ENCODE results near the gene NEGR1. TPM values are rescaled to one million over a fixed set of nuclear protein-coding genes. Genes with fewer than 3 reads are reported as not detected.

Gene NEGR1
- total and polyA plus RNA-seq, 11 donors, result 1.7 to 11.3 (median 6.8) TPM

- H3K36me3 ChIP-seq, result no peaks in the 10 kb centered on the region
- intact Hi-C loops (cut with DNase I), result no loop called here
- H3K27me3 ChIP-seq, result peaks cover 0 to 2% (median 0%) of the 10 kb centered on the region in 9 donors
- H3K27ac ChIP-seq, result no peak overlapping the region
- peaks cover 0 to 8% (median 0%) of the 10 kb centered on the region in 12 donors for H3K4me1 ChIP-seq
- H3K4me3 ChIP-seq, result no peak overlapping the region
- 59 to 70% (median 63%) methylated on average over 5 of the region's 5 CpGs for WGBS, 4 donors
- no peak for TF ChIP-seq POLR2A (IDR thresholded peaks at IDR 0.05)
- TF ChIP-seq, protein P1, sequence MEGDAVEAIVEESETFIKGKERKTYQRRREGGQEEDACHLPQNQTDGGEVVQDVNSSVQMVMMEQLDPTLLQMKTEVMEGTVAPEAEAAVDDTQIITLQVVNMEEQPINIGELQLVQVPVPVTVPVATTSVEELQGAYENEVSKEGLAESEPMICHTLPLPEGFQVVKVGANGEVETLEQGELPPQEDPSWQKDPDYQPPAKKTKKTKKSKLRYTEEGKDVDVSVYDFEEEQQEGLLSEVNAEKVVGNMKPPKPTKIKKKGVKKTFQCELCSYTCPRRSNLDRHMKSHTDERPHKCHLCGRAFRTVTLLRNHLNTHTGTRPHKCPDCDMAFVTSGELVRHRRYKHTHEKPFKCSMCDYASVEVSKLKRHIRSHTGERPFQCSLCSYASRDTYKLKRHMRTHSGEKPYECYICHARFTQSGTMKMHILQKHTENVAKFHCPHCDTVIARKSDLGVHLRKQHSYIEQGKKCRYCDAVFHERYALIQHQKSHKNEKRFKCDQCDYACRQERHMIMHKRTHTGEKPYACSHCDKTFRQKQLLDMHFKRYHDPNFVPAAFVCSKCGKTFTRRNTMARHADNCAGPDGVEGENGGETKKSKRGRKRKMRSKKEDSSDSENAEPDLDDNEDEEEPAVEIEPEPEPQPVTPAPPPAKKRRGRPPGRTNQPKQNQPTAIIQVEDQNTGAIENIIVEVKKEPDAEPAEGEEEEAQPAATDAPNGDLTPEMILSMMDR (IDR thresholded peaks at IDR 0.05), result no peak
- ATAC-seq, result no peak
- no peak for DNase-seq
- no peaks in the 10 kb centered on the region for H3K9me3 ChIP-seq
These were observed 791.9 kb downstream of the NEGR1 start for GRCh38 chr1:71490432-71490831.

GRCh38 chr1:71488555-71489252 lies 793.6 kb downstream of the NEGR1 start:
- Histone ChIP-seq H3K36me3 (no peaks in the 10 kb centered on the region), H3K27me3 (no peaks in the 10 kb centered on the region), H3K9me3 (no peaks in the 10 kb centered on the region), H3K4me1 (peaks cover 0 to 8% (median 0%) of the 10 kb centered on the region in 12 donors), H3K4me3 (no peak overlapping the region), H3K27ac (no peak overlapping the region)
- no peak for ATAC-seq
- DNase-seq, result no peak
- 58 to 68% (median 60%) methylated on average over 3 of the region's 3 CpGs for WGBS, 4 donors
- intact Hi-C loops (cut with DNase I), result loop anchor here in 1 of 10 donors (5.0 kb wide), 1 partner anchor 449 kb away; no protein-coding TSS in a partner anchor
- TF ChIP-seq POLR2A (IDR thresholded peaks at IDR 0.05), result no peak
- TF ChIP-seq, protein P1 (IDR thresholded peaks at IDR 0.05), result no peak

GRCh38 chr1:71473331-71473730 lies 809.0 kb downstream of the NEGR1 start:
- H3K27ac ChIP-seq, result no peak overlapping the region
- no peak overlapping the region for H3K4me3 ChIP-seq
- no peak for ATAC-seq
- WGBS, 4 donors, result 47 to 51% (median 49%) methylated on average over 2 of the region's 2 CpGs
- peaks cover 0 to 5% (median 0%) of the 10 kb centered on the region in 12 donors for H3K9me3 ChIP-seq
- H3K27me3 ChIP-seq, result no peaks in the 10 kb centered on the region
- no peak for DNase-seq
- intact Hi-C loops (cut with DNase I), result no loop called here
- no peak for TF ChIP-seq POLR2A (IDR thresholded peaks at IDR 0.05)
- TF ChIP-seq, protein P1 (IDR thresholded peaks at IDR 0.05), result no peak
- H3K36me3 ChIP-seq, result no peaks in the 10 kb centered on the region
- no peaks in the 10 kb centered on the region for H3K4me1 ChIP-seq

GRCh38 chr1:71465093-71465492 lies 817.2 kb downstream of the NEGR1 start:
- ATAC-seq (no peak), DNase-seq (no peak)
- intact Hi-C loops (cut with DNase I), result no loop called here
- no peak for TF ChIP-seq POLR2A (IDR thresholded peaks at IDR 0.05)
- TF ChIP-seq, protein P1 (IDR thresholded peaks at IDR 0.05), result no peak
- Histone ChIP-seq H3K9me3 (no peaks in the 10 kb centered on the region), H3K4me1 (peaks cover 0 to 14% (median 2%) of the 10 kb centered on the region in 12 donors), H3K36me3 (no peaks in the 10 kb centered on the region), H3K27me3 (no peaks in the 10 kb centered on the region), H3K27ac (no peak overlapping the region), H3K4me3 (no peak overlapping the region)
- WGBS, 4 donors, result 54 to 68% (median 59%) methylated on average over 2 of the region's 2 CpGs

Data from heart left ventricle (tissue), 16 donors.